ENCODE data around the gene ACTR10.

The ACTR10 gene

DNA sequence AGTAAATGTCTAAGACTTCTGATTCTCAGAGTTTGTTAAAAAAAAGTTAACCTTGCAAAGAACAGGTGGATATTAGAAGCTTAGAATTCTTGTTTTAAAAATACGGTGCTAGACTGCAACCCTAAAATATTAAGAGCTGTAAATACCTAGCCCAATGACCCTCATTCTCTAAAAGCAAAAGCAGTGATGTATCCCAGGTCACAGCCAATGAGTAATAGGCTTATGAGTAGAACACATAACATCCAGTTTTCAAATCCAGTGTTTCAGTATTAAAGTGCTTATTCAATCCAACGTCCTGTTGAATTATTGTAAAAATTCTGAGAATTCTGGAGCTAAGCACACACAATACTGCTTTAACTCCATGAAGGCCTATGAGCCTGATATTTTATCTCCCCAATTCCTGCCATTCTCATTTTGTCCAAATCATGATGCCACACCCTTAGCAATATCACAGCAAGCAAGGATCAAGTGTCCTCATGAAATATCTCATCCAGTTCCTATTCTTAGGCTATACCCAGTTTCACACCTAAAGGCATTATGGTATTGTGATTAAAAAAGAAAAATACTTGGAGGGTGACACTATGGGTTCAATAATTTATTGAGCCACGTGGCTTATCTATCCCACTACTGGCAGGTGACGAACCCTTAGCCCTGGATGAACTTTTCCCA lies 83.1 kb downstream of the ACTR10 start:
- DNase-seq, result no peak

DNA sequence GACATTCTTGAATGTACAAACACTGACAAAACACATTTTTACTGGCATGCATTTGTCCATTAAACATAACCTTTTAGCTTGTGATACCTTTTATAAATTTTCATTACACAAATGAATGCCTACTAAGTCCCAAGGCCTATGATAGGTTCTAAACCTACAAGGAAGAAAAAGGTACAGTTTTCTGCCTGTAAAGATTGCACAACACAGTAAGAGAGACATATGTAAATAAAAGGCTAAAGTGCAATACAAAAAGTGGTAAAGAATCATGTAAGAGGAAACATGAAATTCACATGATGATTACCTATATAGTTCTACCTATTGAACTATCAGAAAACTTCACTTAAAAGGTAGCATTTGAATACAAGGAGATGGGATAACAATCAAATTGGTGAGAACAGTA lies 83.8 kb downstream of the ACTR10 start:
- DNase-seq, result no peak

- no peak for DNase-seq
Measured at GRCh38 chr14:58285132-58285531, 85.2 kb downstream of the ACTR10 start.
